NCI-H748 treated with DMSO at 0.1 percent for 48 hours (cell line): ENCODE data around the gene B4GALT3.

Experiments
- DNase-seq: peaks from one replicate; lab custom pipeline; 2025; lab: John Stamatoyannopoulos, UW

The B4GALT3 gene

GRCh38 chr1:161128591-161129420 is 48.5 kb downstream of the B4GALT3 start:
- no peak for DNase-seq

DNA sequence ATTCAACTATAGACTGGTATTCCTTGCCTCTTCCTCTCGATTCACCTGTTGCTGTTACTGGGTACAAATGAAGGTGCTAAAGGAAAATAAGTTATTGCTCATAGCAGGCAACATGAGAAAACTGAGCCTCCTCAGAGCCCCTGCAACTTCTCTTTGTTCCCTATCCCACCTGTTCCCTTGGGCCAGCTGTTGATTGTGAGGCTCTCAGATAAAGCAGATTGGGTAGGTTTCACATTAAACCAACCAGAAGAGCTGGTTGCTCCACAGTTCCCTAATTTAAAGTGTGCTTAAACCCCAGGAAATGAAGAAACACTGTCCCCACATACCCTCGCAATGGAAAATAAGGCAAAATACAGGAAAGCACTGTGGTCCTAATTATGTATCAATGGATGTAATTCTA is 49.7 kb downstream of the B4GALT3 start:
- no peak for DNase-seq

DNA sequence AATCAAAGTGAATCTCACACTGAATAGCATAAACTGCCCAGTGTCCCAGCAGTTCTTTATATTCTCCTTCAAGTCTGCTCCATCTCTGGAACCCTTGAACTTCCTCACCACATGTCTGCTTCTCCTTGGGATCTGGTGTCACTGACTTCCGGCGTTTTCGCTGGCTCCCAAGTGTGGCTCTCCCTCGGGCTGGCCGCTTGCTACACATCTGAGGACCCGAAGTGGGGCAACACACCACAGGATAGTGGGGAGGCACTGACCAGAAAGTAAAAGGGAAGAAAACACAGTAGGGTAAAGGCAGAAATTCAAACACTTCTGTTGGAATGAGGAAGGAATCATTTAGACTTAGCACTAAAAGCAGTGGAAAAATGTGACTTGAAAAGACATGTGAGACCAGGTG is 54.3 kb downstream of the B4GALT3 start:
- no peak for DNase-seq

DNA sequence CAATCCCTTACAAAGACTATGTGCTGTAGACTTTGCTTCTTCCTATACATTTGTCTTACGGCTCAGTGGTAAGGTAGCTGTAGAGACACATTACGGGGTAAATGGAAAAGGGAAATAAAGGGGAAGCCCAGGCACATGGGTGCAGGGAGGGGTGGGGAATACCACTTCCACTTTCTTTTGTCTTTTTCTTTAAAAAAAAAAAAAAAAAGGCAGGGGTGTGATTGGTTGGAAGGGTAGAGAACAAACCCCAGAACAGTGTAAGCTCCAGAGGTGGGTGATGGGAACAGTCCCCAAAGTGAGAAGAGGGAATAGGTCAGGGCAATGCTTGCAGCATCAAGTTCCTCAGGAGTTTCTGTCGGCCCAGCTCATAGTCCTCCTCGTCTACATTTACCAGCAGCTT is 55.5 kb downstream of the B4GALT3 start:
- DNase-seq: no peak
